Measurements from ENCODE around the gene DGUOK. TPM values are rescaled to one million over a fixed set of nuclear protein-coding genes. Genes with fewer than 3 reads are reported as not detected.
"Not testable (repeated sequence)": the region's sequence is repeated elsewhere in the genome, so short reads cannot be mapped to it uniquely, and the experiment has no call there.

Gene DGUOK
- total RNA-seq: 10 to 100 TPM; 61.1 to 85.2 TPM
- 121 TPM for polyA plus RNA-seq (2013, experiment 1 of 2)
- 111 TPM for polyA plus RNA-seq (2013, experiment 2 of 2)
- long read RNA-seq, experiment 1, transcript DGUOK-208 (6 exons, 1,029 nt): minor isoform, 9 of 44 reads
- long read RNA-seq, experiment 1, transcript DGUOK-201 (7 exons, 1,144 nt): minor isoform, 5 of 44 reads
- long read RNA-seq, experiment 1, transcript DGUOK-203 (4 exons, 703 nt): major isoform, 13 of 44 reads
- long read RNA-seq, experiment 1, partial matches to known transcripts: 2 of 44 reads
- long read RNA-seq, experiment 1, other reads (novel, unspliced or antisense): 14 of 44 reads
- long read RNA-seq, experiment 2, transcript DGUOK-208 (6 exons, 1,029 nt): minor isoform, 19 of 94 reads
- long read RNA-seq, experiment 2, transcript DGUOK-201 (7 exons, 1,144 nt): minor isoform, 12 of 94 reads
- long read RNA-seq, experiment 2, transcript DGUOK-202 (5 exons, 880 nt): minor isoform, 6 of 94 reads
- long read RNA-seq, experiment 2, transcript DGUOK-203 (4 exons, 703 nt): major isoform, 35 of 94 reads
- long read RNA-seq, experiment 2, partial matches to known transcripts: 2 of 94 reads
- long read RNA-seq, experiment 2, other reads (novel, unspliced or antisense): 20 of 94 reads
- long read RNA-seq, experiment 3, transcript DGUOK-203 (4 exons, 703 nt): minor isoform, 9 of 79 reads
- long read RNA-seq, experiment 3, transcript DGUOK-201 (7 exons, 1,144 nt): major isoform, 27 of 79 reads
- long read RNA-seq, experiment 3, transcript DGUOK-202 (5 exons, 880 nt): minor isoform, 7 of 79 reads
- long read RNA-seq, experiment 3, transcript DGUOK-208 (6 exons, 1,029 nt): minor isoform, 20 of 79 reads
- long read RNA-seq, experiment 3, partial matches to known transcripts: 1 of 79 reads
- long read RNA-seq, experiment 3, other reads (novel, unspliced or antisense): 15 of 79 reads
- long read RNA-seq, experiment 4, transcript DGUOK-208 (6 exons, 1,029 nt): major isoform, 38 of 90 reads
- long read RNA-seq, experiment 4, transcript DGUOK-201 (7 exons, 1,144 nt): minor isoform, 26 of 90 reads
- long read RNA-seq, experiment 4, transcript DGUOK-202 (5 exons, 880 nt): minor isoform, 15 of 90 reads
- long read RNA-seq, experiment 4, partial matches to known transcripts: 0 of 90 reads
- long read RNA-seq, experiment 4, other reads (novel, unspliced or antisense): 10 of 90 reads

- H3K4me3 ChIP-seq (ENCODE audit: low read length): peak within 1 kb of the TSS; percentile 98
- Mint-ChIP-seq H3K4me1 (peaks cover 12% of the 10 kb centered on the region), H3K9me3 (no peaks in the 10 kb centered on the region), H3K36me3 (ENCODE audit: low read depth) (peaks cover 4% of the 10 kb centered on the region), H3K27me3 (ENCODE audit: insufficient read depth) (peaks cover 13% of the 10 kb centered on the region), H3K4me3 (peak within 1 kb of the TSS; percentile 88), H3K27ac (peak within 1 kb of the TSS; percentile 98)
- TF ChIP-seq CTCF (conservative IDR thresholded peaks at IDR 0.05): no peak
- no peaks in the 10 kb centered on the region for H3K4me1 ChIP-seq (ENCODE audit: control insufficient read depth, insufficient read depth, low read length)
- H3K9me3 ChIP-seq (ENCODE audit: control insufficient read depth, low read length): no peaks in the 10 kb centered on the region
- H3K9ac ChIP-seq (ENCODE audit: extremely low read depth, low read length, poor library complexity, severe bottlenecking): peak within 1 kb of the TSS; percentile 97
- peaks cover 9% of the 10 kb centered on the region for H3K27me3 ChIP-seq (ENCODE audit: control insufficient read depth, insufficient read depth, low read length, poor library complexity, severe bottlenecking)
- peak; percentile 98 for DNase-seq
- 0 to 1% methylated on average over 11 to 49 of the region's 50 CpGs for WGBS, 2 experiments (ENCODE audit: insufficient coverage in 1 of 2, insufficient read length in 1 of 2)
- H3K27ac ChIP-seq (ENCODE audit: low read depth, low read length): peak within 1 kb of the TSS; percentile 86
- H3K36me3 ChIP-seq (ENCODE audit: control insufficient read depth, insufficient read depth, low read length): peaks cover 5% of the 10 kb centered on the region
Measured at GRCh38 chr2:73926493-73927327, at the start of gene DGUOK. TSS of gene DGUOK (plus strand) at chr2:73926880. CDS start at chr2:73926911, 31 bp downstream.

DNA sequence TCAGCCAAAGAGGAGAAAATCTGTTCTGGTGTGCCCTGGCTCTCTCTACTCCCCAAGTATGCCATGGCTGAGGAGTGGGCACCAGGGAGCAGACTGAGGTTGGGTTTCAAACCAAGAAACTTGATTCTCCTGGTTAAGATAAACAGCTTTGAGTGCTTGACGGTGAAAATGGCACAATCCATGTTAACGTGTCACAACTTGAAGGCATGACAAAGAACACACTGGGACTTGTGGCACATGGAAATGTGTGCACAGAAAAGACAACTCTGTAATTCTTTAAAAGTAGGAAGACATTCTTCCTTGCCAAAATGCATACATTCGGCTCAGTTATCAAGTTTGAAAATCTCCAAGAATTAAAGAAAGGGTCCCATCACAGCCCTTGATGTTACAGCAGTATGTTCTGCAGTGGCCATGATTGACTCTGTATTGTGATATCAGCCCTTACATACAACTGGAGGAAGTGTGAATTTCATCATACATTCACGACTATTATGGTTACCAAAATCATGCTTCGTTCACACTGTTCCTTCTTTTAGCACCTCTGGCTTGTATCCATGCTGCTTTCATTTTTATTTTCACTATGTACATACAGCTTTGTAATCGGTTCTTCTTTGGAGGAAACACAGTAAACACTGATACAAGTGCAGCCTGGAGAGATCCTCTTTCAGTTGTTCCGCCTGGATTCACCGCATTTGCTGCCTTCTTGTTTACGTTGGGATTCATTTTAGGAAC is 49.4 kb upstream of the DGUOK start:
- WGBS, 2 experiments (ENCODE audit: insufficient coverage in 1 of 2, insufficient read length in 1 of 2): 89 to 91% methylated on average over 9 of the region's 9 CpGs

DNA sequence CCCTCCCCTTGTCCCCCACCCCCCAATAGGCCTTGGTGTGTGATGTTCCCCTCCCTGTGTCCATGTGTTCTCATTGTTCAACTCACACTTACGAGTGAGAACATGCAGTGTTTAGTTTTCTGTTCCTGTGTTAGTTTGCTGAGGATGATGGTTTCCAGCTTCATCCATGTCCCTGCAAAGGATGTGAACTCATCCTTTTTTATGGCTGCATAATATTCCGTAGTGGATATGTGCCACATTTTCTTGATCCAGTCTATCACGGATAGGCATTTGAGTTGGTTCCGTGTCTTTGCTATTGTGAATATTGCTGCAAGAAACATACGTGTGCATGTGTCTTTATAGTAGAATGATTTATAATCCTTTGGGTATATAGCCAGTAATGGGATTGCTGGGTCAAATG is 48.7 kb upstream of the DGUOK start:
- H3K4me3 ChIP-seq (ENCODE audit: low read length); H3K4me3 Mint-ChIP-seq; H3K36me3 Mint-ChIP-seq (ENCODE audit: low read depth); H3K27me3 ChIP-seq (ENCODE audit: control insufficient read depth, insufficient read depth, low read length, poor library complexity, severe bottlenecking); H3K9me3 ChIP-seq (ENCODE audit: control insufficient read depth, low read length); H3K27ac Mint-ChIP-seq; H3K9me3 Mint-ChIP-seq; H3K4me1 Mint-ChIP-seq; H3K27me3 Mint-ChIP-seq (ENCODE audit: insufficient read depth); H3K4me1 ChIP-seq (ENCODE audit: control insufficient read depth, insufficient read depth, low read length); H3K27ac ChIP-seq (ENCODE audit: low read depth, low read length); H3K9ac ChIP-seq (ENCODE audit: extremely low read depth, low read length, poor library complexity, severe bottlenecking); H3K36me3 ChIP-seq (ENCODE audit: control insufficient read depth, insufficient read depth, low read length); DNase-seq: not testable (repeated sequence)
- 85 to 95% methylated on average over 4 to 5 of the region's 5 CpGs for WGBS, 2 experiments (ENCODE audit: insufficient coverage in 1 of 2, insufficient read length in 1 of 2)

More for the DNA sequence above, 49.4 kb upstream of the DGUOK start:
- no peak for DNase-seq
- no peaks in the 10 kb centered on the region for H3K4me1 Mint-ChIP-seq
- H3K27me3 Mint-ChIP-seq (ENCODE audit: insufficient read depth): peaks cover 7% of the 10 kb centered on the region
- Histone ChIP-seq H3K4me1 (ENCODE audit: control insufficient read depth, insufficient read depth, low read length) (no peaks in the 10 kb centered on the region), H3K9me3 (ENCODE audit: control insufficient read depth, low read length) (no peaks in the 10 kb centered on the region), H3K9ac (ENCODE audit: extremely low read depth, low read length, poor library complexity, severe bottlenecking) (no peak overlapping the region), H3K27ac (ENCODE audit: low read depth, low read length) (no peak overlapping the region), H3K36me3 (ENCODE audit: control insufficient read depth, insufficient read depth, low read length) (no peaks in the 10 kb centered on the region), H3K27me3 (ENCODE audit: control insufficient read depth, insufficient read depth, low read length, poor library complexity, severe bottlenecking) (no peaks in the 10 kb centered on the region), H3K4me3 (ENCODE audit: low read length) (no peak overlapping the region)
- H3K4me3 Mint-ChIP-seq: no peak overlapping the region
- TF ChIP-seq CTCF (conservative IDR thresholded peaks at IDR 0.05): no peak
- H3K27ac Mint-ChIP-seq: no peak overlapping the region
- H3K36me3 Mint-ChIP-seq (ENCODE audit: low read depth): no peaks in the 10 kb centered on the region
- no peaks in the 10 kb centered on the region for H3K9me3 Mint-ChIP-seq

Measured in endodermal cell (in vitro differentiated cells).